C4-2B (cell line): Measurements from ENCODE around the gene EMCN.

ENCODE experiments used
- CTCF ChIP-seq: fragments of 450-650 bp; conservative IDR thresholded peaks from 2 replicates; pipeline ENCODE4 v1.5.1; 2017; ENCODE audit warnings: mild to moderate bottlenecking
- ZFX ChIP-seq: fragments of 450-650 bp; IDR thresholded peaks from 2 replicates; pipeline ENCODE4 v1.6.1; 2017

- TF ChIP-seq CTCF (no peak), ZFX (no peak)
Measured at GRCh38 chr4:100509386-100509785, 8.4 kb downstream of the EMCN start.
